ENCODE results near the gene CEP128.
A peak's percentile ranks its signal among the peaks of the same experiment; 100 is the strongest.

CEP128 gene

DNA sequence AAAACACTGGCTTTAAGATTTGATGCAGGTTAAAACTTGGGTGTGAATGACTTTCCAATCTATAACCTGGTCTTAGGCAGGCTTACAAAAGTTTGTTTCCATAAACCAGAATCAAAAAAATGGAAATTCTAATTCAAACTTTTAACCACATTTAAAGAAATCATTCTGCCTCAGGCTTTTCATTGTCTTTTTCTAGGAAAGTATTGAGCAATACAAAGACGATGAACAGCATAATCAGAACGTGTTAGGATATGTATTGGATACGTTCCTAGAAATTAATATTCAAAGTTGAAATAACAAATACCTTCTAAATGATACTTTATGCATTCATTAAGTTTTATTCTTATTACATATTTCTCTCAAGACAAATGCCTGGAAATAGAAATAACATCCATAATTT is 172.9 kb downstream of the CEP128 start:
- no peak for DNase-seq

- no peak for DNase-seq
Measured at GRCh38 chr14:80764921-80765507, 176.5 kb downstream of the CEP128 start.

DNA sequence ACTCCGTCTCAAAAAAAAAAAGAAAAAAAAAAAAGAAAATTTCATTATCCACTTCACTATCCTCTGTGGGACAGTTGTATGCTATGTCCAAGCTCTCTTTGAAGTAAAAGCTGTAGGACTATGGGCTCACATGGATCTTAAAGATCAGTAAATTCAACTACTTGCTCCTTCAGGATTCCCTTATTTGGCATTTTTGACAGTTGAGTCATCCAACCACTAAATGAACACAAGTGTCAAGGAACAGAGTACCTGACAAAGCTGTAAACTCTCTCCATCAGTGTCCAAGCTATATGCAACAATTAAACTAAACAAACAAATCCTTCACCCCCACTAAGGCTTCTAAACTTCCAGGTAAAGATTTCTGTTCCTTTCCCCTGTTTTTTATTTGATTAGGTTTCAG is 177.0 kb downstream of the CEP128 start:
- DNase-seq, result no peak

GRCh38 chr14:80762641-80763228 is 178.8 kb downstream of the CEP128 start:
- DNase-seq, result no peak

- no peak for DNase-seq
Measured at GRCh38 chr14:80754696-80755095, 186.8 kb downstream of the CEP128 start.

DNA sequence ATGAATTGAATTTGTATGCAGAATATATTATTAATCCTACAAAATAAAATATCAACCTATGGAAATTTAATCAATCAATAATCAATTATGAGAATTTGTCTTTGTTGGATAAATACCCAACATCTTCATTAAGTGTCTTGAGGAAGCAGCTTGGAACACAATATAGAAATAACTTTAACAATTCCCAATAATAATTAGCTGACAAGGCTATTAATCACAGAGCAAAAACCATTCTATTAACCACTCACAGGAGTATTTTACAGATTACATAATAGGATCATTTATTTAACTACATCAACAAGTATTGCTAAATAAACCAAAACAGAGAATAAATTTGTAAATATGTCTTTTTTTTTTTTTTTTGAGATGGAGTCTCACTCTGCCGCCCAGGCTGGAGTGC is 190.3 kb downstream of the CEP128 start:
- no peak for DNase-seq

GRCh38 chr14:80726211-80726610 is 215.3 kb downstream of the CEP128 start:
- no peak for DNase-seq

DNA sequence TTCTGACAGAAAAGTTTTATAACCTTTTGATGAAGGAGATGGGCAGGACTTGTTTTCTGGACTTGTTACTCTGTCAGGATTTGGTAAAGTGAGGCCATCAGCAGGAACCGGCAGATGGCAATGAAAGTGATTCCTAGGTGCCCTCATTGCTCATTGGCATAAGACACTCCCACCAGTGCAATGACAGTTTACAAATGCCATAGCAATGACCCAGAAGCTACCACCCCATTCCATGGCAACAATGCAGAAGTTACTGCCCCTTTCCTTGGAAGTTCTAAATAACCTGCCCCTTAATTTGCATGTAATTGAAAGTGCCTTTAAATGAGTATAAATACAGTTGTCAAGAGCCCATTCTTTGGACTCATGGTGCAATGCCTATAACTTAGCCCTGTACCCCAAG is 222.6 kb downstream of the CEP128 start:
- DNase-seq, result no peak

DNA sequence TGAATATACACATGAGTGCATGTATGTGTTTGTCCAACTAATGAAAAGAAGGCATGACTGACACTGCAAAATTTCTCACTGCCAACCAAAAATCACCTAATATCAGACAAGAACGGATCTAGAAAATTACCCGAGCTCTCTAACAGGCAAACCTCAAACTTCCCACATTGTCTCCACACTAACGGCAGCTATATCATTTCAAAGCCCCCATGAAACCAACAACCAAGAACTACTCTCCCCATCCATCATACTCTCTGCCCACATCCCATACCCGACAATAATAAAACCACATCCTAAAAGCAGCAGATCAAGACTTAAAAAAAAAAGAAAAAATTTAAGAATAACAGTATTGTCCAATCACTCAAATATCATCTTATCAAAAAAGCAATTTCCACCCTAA is 227.1 kb downstream of the CEP128 start:
- no peak for DNase-seq

- no peak for DNase-seq
Measured at GRCh38 chr14:80713076-80713850, 228.3 kb downstream of the CEP128 start.

DNA sequence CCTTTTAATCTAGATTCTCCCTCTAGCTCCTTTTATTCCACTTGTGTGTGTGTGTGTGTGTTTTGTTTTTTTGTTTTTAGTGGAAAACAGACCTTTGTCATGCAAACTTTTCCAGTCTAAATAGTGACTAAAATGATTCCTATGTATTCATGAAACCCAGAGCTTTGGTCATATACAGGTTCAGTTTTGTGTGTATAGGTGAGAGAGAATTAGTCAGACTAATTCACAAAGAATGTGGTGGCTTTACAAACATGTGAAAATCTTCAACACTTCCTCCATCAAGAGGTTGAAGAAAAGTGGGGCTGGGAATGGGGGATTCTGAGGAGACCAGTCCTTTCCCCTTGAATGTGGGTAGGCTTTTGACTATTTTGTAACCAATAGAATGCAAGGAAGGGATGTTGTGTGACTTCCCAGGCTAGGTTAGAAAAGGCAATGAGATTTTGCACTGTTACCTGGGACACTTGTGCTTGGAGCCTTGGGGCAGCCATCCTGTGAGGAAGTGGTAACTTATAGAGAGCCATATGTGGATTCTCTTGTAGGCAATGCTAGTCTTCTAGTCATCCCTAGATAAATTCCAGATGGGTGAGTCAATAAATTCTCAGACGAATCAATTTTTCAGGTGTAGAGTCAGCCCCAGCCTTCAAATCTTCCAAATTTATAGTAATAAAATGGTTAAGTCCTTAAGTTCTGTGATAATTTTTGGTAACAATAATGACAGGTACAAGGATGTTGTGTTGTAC is 236.1 kb downstream of the CEP128 start:
- no peak for DNase-seq

DNA sequence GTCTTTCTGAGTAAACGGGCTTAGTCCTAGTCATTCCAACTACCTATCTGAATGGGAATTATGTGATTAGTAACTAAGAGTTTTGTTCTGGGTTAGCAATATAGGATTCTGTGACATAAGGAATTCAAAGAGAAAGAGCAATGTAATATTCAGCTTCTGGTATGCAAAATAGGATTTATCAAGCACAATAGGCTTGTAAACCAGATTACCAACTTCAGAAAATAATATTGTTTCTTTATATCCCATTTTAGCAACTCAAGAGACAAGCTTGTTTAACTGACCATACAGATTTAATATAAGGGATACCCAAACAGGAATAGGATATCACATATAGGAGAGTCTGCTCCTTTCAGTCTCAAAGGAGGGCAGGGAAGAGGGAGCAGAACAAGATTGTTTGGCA is 240.9 kb downstream of the CEP128 start:
- no peak for DNase-seq

- no peak for DNase-seq
Measured at GRCh38 chr14:80699861-80700260, 241.7 kb downstream of the CEP128 start.

DNA sequence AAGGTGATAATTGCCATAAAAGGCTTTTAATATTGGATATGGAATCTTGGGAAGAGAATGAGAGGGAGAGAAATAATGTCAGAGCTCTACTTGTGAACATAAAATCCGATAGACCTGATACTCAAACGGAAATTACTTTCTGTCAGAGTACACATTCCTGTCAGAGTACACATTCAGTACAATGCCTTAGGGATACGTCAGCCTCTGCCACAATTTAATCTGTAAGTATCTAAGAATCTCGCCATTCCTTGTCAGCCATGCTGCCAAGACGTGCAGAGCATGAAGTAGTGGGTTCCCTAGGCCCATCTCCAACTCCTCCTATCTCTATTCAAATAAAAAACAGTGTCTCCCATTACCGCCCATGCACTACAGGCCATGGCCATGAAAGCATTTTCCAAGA is 242.6 kb downstream of the CEP128 start:
- no peak for DNase-seq

GRCh38 chr14:80695869-80696268 is 245.7 kb downstream of the CEP128 start:
- DNase-seq, result no peak

DNA sequence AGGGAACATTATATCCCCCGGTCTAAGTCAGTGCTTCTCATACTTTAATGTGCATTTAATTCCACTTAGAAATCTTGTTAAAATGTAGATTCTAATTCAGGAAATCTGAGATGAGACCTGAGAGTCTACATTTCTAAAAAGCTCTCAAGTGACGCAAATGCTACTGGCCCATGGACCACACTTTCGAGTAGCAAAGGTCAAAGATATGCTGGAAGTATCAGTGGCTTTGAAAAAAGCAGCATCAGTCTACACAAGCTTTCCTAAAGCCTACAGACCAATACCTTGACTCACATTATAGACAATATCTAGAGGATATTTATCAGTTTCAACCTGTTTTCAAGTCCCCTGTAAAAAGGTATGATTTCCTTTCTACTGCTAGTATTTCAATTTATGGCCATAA is 248.6 kb downstream of the CEP128 start:
- no peak for DNase-seq

DNA sequence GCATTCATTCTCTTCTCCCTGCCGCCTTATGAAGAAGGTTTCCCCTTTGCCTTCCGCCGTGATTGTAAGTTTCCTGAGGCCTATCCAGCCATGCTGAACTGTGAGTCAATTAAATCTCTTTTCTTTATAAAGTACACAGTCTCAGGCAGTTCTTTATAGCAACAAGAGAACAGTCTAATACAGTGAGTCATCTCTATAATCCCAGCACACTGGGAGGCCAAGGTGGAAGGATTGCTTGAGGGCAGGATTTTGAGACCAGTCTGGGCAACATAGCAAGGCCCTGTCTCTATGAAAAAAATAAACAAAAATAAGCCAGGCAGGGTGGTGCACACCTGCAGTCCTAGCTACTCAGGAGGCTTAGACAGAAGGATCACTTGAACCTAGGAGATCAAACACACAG is 259.9 kb downstream of the CEP128 start:
- no peak for DNase-seq

DNA sequence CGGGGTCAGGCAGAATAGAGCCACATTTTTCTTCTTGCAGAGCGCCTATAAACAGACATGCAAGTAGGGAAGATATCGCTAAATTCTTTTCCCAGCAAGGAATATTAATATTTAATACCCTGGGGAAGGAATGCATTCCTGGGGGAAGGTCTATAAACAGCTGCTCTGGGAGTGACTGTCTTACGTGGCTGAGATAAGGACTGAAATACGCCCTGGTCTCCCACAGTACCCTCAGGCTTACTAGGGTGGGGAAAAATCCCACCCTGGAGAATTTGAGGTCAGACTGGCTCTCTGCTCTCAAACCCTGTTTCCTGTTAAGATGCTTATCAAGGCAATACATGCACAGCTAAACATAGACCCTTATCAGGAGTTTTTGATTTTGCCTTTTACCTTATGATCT is 262.3 kb downstream of the CEP128 start:
- DNase-seq, result no peak

- DNase-seq, result no peak
Measured at GRCh38 chr14:80678436-80678835, 263.1 kb downstream of the CEP128 start.

DNA sequence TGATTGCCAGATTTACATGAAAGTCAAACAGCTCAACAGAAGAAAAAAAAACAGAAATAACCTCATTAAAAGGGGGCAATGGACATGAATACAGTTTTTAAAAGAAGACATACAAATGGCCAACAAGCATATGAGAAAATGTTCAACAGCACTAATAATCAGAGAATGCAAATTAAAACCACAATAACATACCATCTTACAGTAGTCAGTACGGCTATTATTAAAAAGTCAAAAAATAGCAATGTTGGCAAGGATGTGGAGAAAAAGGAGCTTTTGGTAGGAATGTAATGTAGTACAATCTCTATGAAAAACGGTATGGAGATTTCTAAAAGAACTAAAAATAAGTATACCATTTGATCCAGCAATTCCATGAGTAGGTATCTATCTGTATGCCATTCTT is 272.1 kb downstream of the CEP128 start:
- no peak for DNase-seq

DNA sequence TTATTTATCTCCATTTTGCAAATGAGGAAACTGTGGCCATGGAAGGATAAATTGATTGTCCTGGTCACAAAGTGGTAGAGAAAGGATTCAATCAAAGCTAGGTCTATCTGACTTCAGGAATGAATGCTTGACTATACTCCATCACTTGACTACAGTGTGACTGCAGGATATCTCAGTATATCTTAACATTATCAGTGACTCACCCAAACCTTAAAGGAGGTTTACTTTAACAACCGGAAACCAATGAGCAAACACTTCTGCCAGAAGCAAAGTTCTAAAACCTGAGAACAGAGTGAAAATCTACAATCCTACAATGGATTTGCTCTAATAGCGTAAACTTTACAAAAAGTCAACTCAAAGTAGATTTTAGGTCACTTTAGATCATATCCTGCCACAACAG is 277.0 kb downstream of the CEP128 start:
- DNase-seq, result no peak

DNA sequence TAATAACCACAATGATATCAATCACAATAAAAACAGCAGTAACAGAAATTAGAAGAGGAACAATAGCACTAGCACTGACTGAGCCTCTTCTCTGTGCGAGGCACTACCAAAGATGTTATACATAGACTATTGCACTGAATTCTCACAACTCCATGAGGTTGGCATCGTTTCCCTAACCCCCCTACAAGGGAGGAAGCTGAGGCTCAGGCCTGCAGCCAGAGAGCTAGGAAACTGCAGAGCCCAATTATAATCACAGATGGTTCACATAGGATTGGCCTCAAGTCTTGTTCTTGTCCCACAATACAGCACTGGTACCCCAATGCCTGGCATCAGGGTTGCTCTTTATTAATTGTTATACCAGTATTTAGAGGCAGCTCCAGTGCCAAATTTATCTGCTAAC is 278.0 kb downstream of the CEP128 start:
- no peak for DNase-seq

- no peak for DNase-seq
Measured at GRCh38 chr14:80659783-80660182, 281.8 kb downstream of the CEP128 start.

DNA sequence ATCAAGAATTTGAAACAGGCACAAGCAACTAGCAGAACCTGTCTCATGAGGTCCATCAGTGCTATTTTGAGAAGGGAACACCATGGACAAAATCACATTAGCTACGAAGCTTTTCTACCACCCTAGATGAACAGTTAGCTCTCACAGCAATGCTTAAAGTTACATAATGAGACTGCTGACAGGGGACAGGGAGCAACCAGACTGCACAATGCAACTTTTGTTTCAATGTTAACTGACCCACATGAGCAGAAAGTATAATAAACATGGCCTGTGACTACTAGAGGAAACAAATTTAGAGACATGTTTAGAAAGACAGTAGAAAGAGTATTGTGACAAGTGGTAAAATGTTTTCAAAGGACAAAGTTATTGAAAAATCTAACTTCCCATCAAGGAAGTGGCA is 282.8 kb downstream of the CEP128 start:
- peak; percentile 46 for DNase-seq

All from midbrain (tissue), 1 donor.